Effector CD4-positive, alpha-beta T cell (primary cell): ENCODE results near the gene CCDC40.
"Not testable (repeated sequence)": the region's sequence is repeated elsewhere in the genome, so short reads cannot be mapped to it uniquely, and the experiment has no call there.

Source experiments
- DNase-seq: peaks from one replicate; pipeline ENCODE4 v3.0.0-alpha.2; 2020
- total RNA-seq: gene quantifications from one replicate; lab custom pipeline; 2026; lab: John Stamatoyannopoulos, UW

CCDC40 gene
- total RNA-seq: 0.75 reads per million

DNA sequence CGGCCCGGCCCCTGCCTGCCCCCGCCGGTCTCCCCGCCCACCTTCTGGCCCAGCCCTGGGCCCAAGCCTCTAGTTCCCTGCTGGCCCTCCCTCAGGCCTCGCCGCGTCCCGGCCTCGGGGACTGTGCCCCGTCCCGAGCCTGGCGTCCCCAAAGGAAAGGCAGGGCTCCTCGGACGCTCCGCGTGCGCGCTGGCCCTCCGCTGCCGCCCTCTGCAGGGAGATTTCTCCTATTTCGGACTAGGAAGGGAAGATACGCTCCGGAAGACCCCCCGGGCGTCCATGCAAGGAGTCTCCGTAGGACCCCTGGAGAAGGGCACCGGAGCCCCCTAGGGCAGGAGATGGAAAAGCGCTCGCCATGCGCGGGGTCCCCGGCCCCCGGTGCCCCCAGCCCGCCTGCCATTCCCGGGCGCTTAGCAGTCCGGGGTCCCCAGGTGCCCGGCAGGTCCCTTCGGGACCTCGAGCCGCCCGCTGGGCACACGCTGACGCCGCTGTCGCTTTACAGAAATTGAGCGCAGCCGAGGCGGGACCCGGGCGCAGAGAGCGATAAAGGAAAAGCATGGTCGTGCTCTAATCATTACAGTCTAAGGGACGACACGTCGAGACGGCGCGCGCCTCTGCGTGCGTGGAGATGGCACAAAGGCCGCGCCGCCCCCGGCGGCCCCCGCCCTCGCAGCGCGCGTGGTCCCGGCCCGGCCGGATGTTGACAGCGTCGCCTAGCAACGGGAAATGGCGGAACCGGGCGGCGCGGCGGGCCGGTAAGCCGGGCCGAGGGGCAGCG is at the start of gene CCDC40:
TSS of gene CCDC40 (plus strand) at position 706 of the 778 bp plus-strand sequence. CDS start at position 727, 21 bp downstream.
- DNase-seq: peak; percentile 67

DNA sequence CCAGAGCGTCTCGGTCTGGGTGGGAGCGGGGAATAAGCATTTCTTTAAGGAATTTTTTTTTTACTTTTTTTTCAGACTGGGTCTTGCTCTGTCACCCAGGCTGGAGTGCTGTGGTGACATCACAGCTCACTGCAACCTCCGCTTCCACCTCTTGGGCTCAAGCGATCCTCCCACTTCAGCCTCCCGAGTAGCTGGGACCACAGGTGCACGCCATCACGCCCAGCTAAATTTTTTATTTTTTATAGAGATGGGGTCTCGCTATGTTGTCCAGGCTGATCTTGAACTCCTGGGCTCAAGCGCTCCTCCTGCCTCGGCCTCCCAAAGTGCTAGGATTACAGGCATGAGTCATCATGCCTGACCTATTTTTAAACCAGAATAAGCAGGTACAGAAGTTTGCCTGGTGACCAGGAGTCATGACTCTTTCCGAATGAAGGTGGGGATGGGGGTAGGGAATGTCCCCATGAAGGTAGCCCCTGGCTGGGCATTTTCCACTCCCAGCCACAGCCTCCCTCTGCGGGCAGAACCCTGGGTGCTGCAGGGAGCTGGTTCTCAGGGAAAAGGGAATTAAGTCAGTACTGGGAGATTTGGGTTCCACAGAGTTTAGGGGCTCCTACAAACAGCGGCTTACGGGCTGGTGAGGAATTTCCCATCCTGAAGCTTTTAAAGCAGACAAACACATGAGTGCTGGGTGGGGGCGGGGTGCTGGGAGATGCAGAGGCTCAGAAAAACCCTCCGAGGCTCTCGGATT is 49.1 kb upstream of the CCDC40 start:
- no peak for DNase-seq

GRCh38 chr17:79987935-79988184 is 48.6 kb upstream of the CCDC40 start:
- no peak for DNase-seq

DNA sequence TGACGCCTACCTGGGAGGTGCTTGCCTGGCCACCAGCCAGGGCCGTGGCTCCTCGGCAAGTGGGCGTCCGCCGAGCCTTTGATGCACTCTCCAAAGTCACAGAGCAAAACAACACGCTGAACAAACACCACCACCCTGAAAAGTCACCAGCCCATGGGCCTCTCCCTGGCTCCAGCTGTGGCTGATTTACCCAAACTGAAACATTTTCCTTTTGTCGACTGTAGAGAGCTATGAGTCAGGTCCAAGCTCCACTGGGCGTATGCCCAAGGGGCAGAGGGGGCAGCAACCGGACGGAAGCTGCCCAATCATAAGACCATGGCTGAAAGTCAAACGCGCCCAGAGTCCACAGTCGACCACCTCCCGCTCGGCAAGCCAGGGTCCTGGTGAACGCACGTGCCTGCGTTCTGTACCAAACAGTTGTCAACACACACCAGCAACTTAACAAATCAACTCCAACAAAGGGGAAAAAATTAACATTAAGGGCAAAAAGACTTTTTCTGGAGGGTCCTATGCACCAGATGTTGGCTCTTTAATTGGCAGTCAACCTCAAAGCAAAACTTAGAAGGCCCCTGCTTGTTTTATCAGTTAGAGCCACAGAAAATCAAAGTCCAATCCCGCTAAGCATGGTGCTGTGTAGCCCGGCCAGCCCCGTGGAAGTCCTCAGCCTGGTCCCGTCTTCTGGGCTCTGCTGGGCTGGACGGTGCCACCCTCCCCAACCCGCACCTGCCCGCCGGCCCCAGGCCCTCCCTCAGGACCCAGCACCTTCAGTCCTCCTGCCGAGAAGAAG is 48.1 kb upstream of the CCDC40 start:
- no peak for DNase-seq

- no peak for DNase-seq
These were observed 47.2 kb upstream of the CCDC40 start for GRCh38 chr17:79989106-79989835.

GRCh38 chr17:79990051-79990592 is 46.3 kb upstream of the CCDC40 start:
- DNase-seq: no peak

DNA sequence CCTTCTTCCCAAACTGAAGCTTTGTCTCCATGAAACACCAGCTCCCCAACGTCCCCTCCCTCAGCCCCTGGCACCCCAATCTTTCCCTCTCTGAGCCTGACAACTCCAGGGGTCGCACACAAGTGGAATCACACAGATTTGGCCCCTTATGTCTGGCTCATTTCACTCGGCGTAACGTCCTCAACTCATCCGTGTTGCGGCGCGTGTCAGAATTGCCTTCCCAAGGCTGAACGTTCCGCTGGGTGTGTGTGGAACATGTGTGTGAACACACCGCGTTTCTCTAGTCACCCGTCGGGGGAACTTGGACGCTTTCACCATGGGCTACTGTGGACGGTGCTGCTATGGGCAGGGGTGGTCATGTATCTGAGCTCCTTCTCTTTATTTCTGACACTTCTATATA is 45.7 kb upstream of the CCDC40 start:
- no peak for DNase-seq

- DNase-seq: peak; percentile 74
These were observed 45.1 kb upstream of the CCDC40 start for GRCh38 chr17:79991140-79991923.

DNA sequence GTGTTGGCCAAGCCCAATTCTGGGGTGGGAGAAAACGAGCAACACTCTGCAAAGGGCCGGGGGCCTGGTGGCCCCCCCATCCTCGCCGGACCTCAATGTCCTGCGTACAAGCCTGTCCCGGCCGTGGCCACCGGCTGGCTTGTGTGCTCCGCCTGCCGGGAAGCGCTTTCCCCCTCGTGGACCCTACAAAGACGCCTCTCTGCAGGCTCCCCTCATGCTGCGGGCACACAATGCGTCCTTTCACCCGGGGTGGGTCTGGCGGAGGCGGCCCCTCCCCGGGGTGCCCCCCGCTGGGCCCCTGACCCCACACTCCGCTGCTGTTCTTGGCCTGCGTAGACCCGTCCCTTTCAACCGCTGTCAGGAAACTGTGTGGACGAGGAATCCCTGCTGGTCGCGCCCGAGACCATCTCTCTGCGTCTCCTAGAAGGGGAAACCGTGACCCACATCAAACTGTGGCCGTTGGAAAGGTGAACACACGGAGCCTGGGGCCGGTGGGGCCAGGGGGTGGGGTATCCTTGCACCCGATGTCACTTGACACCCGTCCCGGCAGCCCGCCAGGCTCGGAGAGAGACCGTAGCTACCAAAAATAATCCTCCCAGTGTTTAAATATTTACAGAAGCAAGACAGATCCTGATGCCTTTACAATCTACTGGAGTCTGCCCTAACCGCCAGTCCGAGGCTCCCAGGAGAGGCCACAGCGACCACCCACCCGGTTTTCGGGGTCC is 44.4 kb upstream of the CCDC40 start:
- no peak for DNase-seq

DNA sequence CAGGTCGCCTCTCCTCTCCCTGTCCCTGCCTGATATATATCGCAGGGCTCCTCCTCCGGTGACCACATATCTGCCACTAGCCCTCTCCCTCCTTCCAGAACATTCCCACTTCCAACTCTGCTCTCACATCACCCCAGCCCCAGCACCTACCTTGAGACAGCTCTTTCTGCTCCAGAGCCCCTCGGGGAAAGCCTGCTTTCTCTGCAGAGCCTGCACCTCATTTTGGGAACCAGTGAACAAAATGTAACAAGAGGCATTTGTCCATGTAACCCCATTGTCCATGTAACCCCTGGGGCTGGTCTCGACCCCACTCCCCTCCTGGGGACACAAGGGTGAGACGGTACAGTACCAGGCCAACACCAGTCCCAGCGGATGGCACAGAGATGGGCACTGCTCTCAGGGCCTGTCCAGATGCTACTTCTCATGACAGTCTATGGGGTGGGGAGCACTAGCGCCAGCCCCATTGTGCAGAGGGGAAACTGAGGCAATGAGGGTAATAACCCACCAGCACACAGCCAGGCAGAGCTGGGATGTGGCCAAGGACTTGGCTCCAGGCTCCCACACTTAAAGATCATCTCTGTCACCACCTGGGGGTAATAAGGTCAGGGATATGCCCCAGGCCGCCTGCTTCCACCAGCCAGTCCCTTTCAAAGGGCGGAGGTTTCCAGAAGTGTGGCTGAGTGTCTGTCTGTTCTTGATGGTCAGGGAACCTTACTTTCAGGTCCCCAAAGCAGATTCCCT is 43.6 kb upstream of the CCDC40 start:
- DNase-seq: no peak

DNA sequence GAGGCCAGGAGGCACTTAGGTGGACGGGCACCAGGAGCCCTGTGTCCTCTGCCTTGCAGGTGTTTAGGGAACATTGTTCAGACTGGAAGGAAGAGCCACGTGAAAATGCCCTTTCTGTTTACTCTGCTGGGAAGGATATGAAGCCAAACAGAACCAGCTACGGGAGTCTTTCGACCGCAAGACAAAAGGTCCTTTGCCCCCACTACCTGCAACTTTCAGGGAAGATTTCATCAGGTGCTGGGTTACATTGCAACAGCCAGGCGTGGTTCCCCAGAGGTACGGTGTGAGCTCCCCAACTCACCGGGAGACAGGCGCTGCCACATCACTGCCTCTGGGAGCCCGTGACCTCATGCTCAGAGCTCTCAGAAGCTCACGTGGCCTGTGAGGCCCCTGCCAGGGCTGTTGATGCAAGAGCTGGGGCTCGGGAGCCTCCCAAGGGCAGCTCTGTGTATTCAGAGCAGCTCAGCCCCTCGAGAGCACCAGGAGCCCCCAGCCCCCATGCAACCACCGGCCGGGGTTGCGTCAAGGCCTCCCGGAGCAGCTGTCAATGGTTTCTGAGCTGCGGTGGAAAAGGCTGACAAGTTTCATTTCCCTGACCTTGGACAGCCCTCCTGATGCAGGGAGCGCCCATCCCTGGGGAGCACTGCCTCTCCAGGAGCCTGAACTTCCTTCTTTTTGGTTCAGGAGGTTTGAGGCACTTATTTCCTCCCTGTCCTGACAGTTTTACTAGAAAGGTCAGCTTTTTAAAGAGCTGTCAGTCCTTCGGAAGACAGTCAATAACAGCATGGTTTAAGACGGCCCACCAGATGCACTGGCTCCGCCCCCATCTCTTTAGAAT is 42.8 kb upstream of the CCDC40 start:
- no peak for DNase-seq

- DNase-seq: not testable (repeated sequence)
These were observed 42.2 kb upstream of the CCDC40 start for GRCh38 chr17:79994228-79994569.

- no peak for DNase-seq
These were observed 41.8 kb upstream of the CCDC40 start for GRCh38 chr17:79994602-79995001.

GRCh38 chr17:79995696-79996095 is 40.7 kb upstream of the CCDC40 start:
- no peak for DNase-seq

GRCh38 chr17:79996291-79996690 is 40.2 kb upstream of the CCDC40 start:
- no peak for DNase-seq

DNA sequence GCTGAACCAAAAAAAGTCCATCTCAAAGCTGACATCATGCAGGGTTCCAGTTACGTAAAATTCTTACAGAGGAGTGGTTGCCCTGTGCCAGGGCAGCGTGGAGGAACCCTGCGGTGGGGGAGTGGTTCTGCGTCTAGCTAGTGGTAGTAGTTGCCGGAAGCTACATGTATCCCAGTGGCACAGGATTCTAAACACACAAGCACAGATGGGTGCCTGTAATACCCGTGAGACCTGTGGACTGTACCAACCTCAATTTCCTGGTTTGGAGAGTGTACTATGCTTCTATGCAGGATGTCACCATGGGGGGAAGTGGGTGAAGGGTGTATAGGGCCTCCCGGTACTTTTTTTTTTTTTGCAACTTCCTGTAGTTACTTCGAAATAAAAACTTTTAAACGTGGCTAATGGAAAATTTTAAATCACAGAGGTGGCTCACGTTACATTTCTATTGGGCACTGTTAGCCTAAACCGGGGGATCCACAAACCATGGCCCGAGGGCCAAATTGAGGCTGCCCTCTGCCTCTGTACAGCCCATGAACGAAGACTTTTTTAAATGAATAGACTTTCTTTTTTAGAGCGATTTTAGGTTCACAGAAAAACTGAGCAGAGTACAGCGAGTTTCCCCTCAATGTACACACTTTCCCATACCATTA is 39.3 kb upstream of the CCDC40 start:
- peak; percentile 64 for DNase-seq

DNA sequence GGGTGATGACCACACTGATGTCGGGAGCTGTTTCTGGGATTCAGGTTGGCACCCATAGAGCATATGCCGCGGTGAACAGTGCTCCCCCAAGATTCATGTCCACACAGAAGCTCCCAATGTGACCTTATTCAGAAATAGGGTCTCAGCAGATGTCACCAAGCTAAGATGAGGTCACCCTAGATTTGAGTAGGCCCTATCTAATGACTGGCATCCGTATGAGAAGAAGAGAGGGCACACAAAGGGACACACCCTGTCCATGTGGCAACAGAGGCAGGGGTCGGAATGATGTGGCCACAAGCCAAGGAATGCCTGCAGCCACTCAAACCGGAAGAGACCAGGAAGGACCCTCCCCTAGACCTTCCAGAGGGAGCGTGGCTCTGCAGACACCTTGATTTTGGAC is 36.3 kb upstream of the CCDC40 start:
- no peak for DNase-seq

DNA sequence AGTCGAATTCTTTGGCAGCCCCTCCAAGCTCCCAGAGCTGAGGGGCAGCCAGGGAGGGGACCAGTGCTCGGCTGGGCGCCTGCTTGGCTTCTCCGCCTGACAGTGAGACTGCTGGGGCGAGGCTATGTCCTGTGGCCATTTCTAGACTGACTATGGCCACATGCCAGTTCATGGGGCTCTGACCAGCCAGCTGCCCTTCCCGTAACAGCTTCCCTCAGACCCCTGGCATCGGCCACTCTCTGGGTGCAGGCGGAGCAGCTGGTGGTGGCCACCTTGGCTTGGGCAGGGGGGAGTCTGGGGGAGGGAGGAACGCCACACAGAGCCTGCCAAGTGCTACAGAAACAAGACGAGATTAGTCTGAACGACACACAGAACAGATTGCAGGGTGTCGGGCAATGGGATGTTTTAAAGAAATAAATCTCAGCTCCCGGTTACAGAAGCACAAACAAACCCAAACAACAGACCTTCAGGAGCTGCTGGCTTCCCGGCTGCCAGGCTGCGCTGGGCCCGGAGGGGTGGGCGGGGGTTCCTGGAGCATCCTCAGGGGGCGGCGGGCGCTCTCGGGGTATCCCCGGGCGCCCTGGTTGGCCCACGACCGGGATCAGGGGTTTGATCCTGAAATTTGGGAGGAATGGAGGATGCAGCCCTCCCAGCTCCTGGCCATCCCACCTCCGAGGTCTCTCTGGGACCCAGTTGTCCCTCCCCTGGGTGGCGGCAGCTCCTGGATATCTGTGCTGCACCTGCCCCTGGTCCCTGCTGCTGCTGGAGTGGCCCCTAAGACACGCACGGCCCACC is 35.3 kb upstream of the CCDC40 start:
- no peak for DNase-seq
